ENCODE measurements around the gene TMEM181. TPM values are rescaled to one million over a fixed set of nuclear protein-coding genes. Genes with fewer than 3 reads are reported as not detected.

TMEM181 gene
- total RNA-seq, 1 experiment from 2014 or later: 12.5 TPM

- DNase-seq (ENCODE audit: low read depth): no peak
- in situ Hi-C loops (cut with HindIII; ENCODE audit: low pct_unique_long_range_greater_than_20kb, low sequenced_read_pairs): no loop called here
Observed at GRCh38 chr6:158558415-158559306, 1.2 kb upstream of the TMEM181 start.

GRCh38 chr6:158559338-158559894, 475 bp upstream of the TMEM181 start:
- DNase-seq (ENCODE audit: low read depth): no peak
- in situ Hi-C loops (cut with HindIII; ENCODE audit: low pct_unique_long_range_greater_than_20kb, low sequenced_read_pairs): no loop called here

GRCh38 chr6:158560836-158561320, 987 bp downstream of the TMEM181 start:
- in situ Hi-C loops (cut with HindIII; ENCODE audit: low pct_unique_long_range_greater_than_20kb, low sequenced_read_pairs): no loop called here
- DNase-seq (ENCODE audit: low read depth): peak; percentile 12

- in situ Hi-C loops (cut with HindIII; ENCODE audit: low pct_unique_long_range_greater_than_20kb, low sequenced_read_pairs): no loop called here
- no peak for DNase-seq (ENCODE audit: low read depth)
Observed at GRCh38 chr6:158561321-158561884, 1.5 kb downstream of the TMEM181 start.

GRCh38 chr6:158561938-158562337, 2.0 kb downstream of the TMEM181 start:
- DNase-seq (ENCODE audit: low read depth): no peak
- in situ Hi-C loops (cut with HindIII; ENCODE audit: low pct_unique_long_range_greater_than_20kb, low sequenced_read_pairs): no loop called here

- no peak for DNase-seq (ENCODE audit: low read depth)
- in situ Hi-C loops (cut with HindIII; ENCODE audit: low pct_unique_long_range_greater_than_20kb, low sequenced_read_pairs): no loop called here
Observed at GRCh38 chr6:158564243-158565121, 4.6 kb downstream of the TMEM181 start.

GRCh38 chr6:158565122-158565429, 5.2 kb downstream of the TMEM181 start:
- in situ Hi-C loops (cut with HindIII; ENCODE audit: low pct_unique_long_range_greater_than_20kb, low sequenced_read_pairs): no loop called here
- DNase-seq (ENCODE audit: low read depth): no peak

GRCh38 chr6:158565482-158566040, 5.7 kb downstream of the TMEM181 start:
- in situ Hi-C loops (cut with HindIII; ENCODE audit: low pct_unique_long_range_greater_than_20kb, low sequenced_read_pairs): no loop called here
- no peak for DNase-seq (ENCODE audit: low read depth)

GRCh38 chr6:158566207-158566818, 6.4 kb downstream of the TMEM181 start:
- in situ Hi-C loops (cut with HindIII; ENCODE audit: low pct_unique_long_range_greater_than_20kb, low sequenced_read_pairs): no loop called here
- DNase-seq (ENCODE audit: low read depth): no peak

- in situ Hi-C loops (cut with HindIII; ENCODE audit: low pct_unique_long_range_greater_than_20kb, low sequenced_read_pairs): no loop called here
- DNase-seq (ENCODE audit: low read depth): no peak
Observed at GRCh38 chr6:158567152-158567551, 7.3 kb downstream of the TMEM181 start.

GRCh38 chr6:158567871-158568401, 8.0 kb downstream of the TMEM181 start:
- in situ Hi-C loops (cut with HindIII; ENCODE audit: low pct_unique_long_range_greater_than_20kb, low sequenced_read_pairs): no loop called here
- no peak for DNase-seq (ENCODE audit: low read depth)

GRCh38 chr6:158568549-158568948, 8.7 kb downstream of the TMEM181 start:
- in situ Hi-C loops (cut with HindIII; ENCODE audit: low pct_unique_long_range_greater_than_20kb, low sequenced_read_pairs): no loop called here
- DNase-seq (ENCODE audit: low read depth): no peak

GRCh38 chr6:158569036-158569435, 9.1 kb downstream of the TMEM181 start:
- in situ Hi-C loops (cut with HindIII; ENCODE audit: low pct_unique_long_range_greater_than_20kb, low sequenced_read_pairs): no loop called here

GRCh38 chr6:158570681-158570962, 10.7 kb downstream of the TMEM181 start:
- no peak for DNase-seq (ENCODE audit: low read depth)
- in situ Hi-C loops (cut with HindIII; ENCODE audit: low pct_unique_long_range_greater_than_20kb, low sequenced_read_pairs): no loop called here

More at GRCh38 chr6:158569036-158569435, 9.1 kb downstream of the TMEM181 start:
- DNase-seq (ENCODE audit: low read depth): no peak

- in situ Hi-C loops (cut with HindIII; ENCODE audit: low pct_unique_long_range_greater_than_20kb, low sequenced_read_pairs): no loop called here
- peak; percentile 55 for DNase-seq (ENCODE audit: low read depth)
Observed at GRCh38 chr6:158571826-158572652, 12.1 kb downstream of the TMEM181 start.

GRCh38 chr6:158572653-158573541, 13.0 kb downstream of the TMEM181 start:
- DNase-seq (ENCODE audit: low read depth): no peak
- in situ Hi-C loops (cut with HindIII; ENCODE audit: low pct_unique_long_range_greater_than_20kb, low sequenced_read_pairs): no loop called here

Data from Caki2 (cell line).